LNCaP clone FGC (cell line): ENCODE data around the gene ZNF3.

Experiments used
- DNase-seq: peaks from one replicate; pipeline ENCODE4 v3.0.0-alpha.2; 2011; ENCODE audit warnings: low read depth
- H3K4me3 ChIP-seq: 2 replicates; pipeline ENCODE4 v1.5.1; 2011; ENCODE audit warnings: mild to moderate bottlenecking, low read depth, low read length, control low read depth
- TF ChIP-seq, protein P1 (sequence below): IDR thresholded peaks from 2 replicates; pipeline ENCODE4 v1.5.1; 2012; ENCODE audit warnings: mild to moderate bottlenecking; ENCODE audit not compliant: control insufficient read depth, insufficient read depth; ENCODE audit errors: extremely low read depth

ZNF3 gene

DNA sequence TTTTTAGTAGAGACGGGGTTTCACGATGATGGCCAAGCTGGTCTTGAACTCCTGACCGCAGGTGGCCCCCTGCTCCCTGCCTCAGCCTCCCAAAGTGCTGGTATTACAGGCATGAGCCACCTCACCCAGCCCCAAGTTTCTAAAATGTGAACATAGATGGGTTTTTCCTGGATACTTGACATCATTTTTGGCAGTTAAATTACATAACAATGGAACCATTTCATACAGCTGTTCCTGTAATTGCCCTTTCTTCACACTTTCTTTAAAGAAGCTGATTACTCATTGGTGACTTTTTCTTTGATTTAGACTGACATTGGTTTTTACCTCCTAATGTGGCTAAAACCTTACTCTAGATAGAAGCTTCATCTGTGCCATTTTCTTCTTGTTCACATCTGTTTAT, 60.2 kb downstream of the ZNF3 start:
- no peak overlapping the region for H3K4me3 ChIP-seq
- no peak for DNase-seq
- TF ChIP-seq, protein P1, sequence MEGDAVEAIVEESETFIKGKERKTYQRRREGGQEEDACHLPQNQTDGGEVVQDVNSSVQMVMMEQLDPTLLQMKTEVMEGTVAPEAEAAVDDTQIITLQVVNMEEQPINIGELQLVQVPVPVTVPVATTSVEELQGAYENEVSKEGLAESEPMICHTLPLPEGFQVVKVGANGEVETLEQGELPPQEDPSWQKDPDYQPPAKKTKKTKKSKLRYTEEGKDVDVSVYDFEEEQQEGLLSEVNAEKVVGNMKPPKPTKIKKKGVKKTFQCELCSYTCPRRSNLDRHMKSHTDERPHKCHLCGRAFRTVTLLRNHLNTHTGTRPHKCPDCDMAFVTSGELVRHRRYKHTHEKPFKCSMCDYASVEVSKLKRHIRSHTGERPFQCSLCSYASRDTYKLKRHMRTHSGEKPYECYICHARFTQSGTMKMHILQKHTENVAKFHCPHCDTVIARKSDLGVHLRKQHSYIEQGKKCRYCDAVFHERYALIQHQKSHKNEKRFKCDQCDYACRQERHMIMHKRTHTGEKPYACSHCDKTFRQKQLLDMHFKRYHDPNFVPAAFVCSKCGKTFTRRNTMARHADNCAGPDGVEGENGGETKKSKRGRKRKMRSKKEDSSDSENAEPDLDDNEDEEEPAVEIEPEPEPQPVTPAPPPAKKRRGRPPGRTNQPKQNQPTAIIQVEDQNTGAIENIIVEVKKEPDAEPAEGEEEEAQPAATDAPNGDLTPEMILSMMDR: no peak
